Natural killer cell (primary cell): ENCODE results near the gene ROR1. TPM values are rescaled to one million over a fixed set of nuclear protein-coding genes. Genes with fewer than 3 reads are reported as not detected.

Experiments
- ATAC-seq, 3 donors: fragments of 150-1000 bp in 2 of 3; fragments of 200-7000 bp in 1 of 3; cut with Tn5 transposase; 1 replicate in 1 of 3; 2 replicates in 2 of 3; pipeline ENCODE4 v1.10.0; 2021; ENCODE audit warnings: mild to moderate bottlenecking in 2 of 3, moderate library complexity in 2 of 3
- DNase-seq, 2 donors: peaks; one replicate each; pipeline versions ENCODE4 v3.0.0 to v3.0.0-alpha.2; 2013 to 2021; ENCODE audit warnings: mixed read lengths in 1 of 2
- H3K27ac ChIP-seq: one replicate; pipeline ENCODE4 v1.5.1; 2013; ENCODE audit warnings: mild to moderate bottlenecking, low read length
- H3K27me3 ChIP-seq: one replicate; pipeline ENCODE4 v1.6.1; 2013; ENCODE audit warnings: low read length; ENCODE audit not compliant: control insufficient read depth, insufficient read depth
- H3K36me3 ChIP-seq: one replicate; pipeline ENCODE4 v1.6.1; 2013; ENCODE audit warnings: low read length; ENCODE audit not compliant: control insufficient read depth, insufficient read depth
- H3K4me1 ChIP-seq: one replicate; pipeline ENCODE4 v1.6.1; 2013; ENCODE audit warnings: low read length; ENCODE audit not compliant: control insufficient read depth, insufficient read depth
- H3K4me3 ChIP-seq: one replicate; pipeline ENCODE4 v1.5.1; 2013; ENCODE audit warnings: low read length
- H3K9me3 ChIP-seq: one replicate; pipeline ENCODE4 v1.6.1; 2013; ENCODE audit warnings: low read length; ENCODE audit not compliant: control insufficient read depth, insufficient read depth
- H3K27ac Mint-ChIP-seq, 2 donors: one replicate each; pipeline ENCODE4 v1.8.0; 2022; ENCODE audit warnings: mild to moderate bottlenecking in 2 of 2, mixed read lengths in 2 of 2, moderate library complexity in 1 of 2
- H3K27me3 Mint-ChIP-seq, 2 donors: one replicate each; pipeline ENCODE4 v1.8.0; 2022; ENCODE audit warnings: low read depth in 2 of 2, mixed read lengths in 2 of 2
- H3K36me3 Mint-ChIP-seq: one replicate; pipeline ENCODE4 v1.8.0; 2022; ENCODE audit warnings: mixed read lengths
- H3K4me1 Mint-ChIP-seq, 2 donors: one replicate each; pipeline ENCODE4 v1.8.0; 2022; ENCODE audit warnings: mixed read lengths in 2 of 2
- H3K4me3 Mint-ChIP-seq: one replicate; pipeline ENCODE4 v1.8.0; 2022; ENCODE audit warnings: mild to moderate bottlenecking, moderate library complexity, mixed read lengths
- H3K9me3 Mint-ChIP-seq, 2 donors: one replicate each; pipeline ENCODE4 v1.8.0; 2022; ENCODE audit warnings: mixed read lengths in 2 of 2
- CTCF ChIP-seq: fragments of 200-600 bp; IDR thresholded peaks from one replicate; pipeline ENCODE4 v1.8.0; 2022; ENCODE audit warnings: antibody characterized with exemption
- WGBS: methylation state at CpG from one replicate; pipeline ENCODE4 v1.1.7; 2013; ENCODE audit warnings: missing lambda C conversion rate; ENCODE audit not compliant: insufficient coverage; 5-methylcytosine and 5-hydroxymethylcytosine counted together
- intact Hi-C: fragments of 100-400 bp; cut with micrococcal nuclease; formaldehyde crosslinking; loops from one replicate; pipeline ENCODE4 v1.14.2; 2022
- total RNA-seq, 4 donors: library from RNA; stranded (reverse); fragments of 120-200 nt in 1 of 4; gene quantifications; one replicate each; pipeline versions ENCODE4 v1.2.3 to v1.2.4, GENCODE V29; 2013 to 2022

The ROR1 gene
- total RNA-seq, 3 donors from 2014 or later (not counting 1 experiment from before 2014, with no cell fraction given), result 0.05 to 0.35 (median 0.27) TPM

DNA sequence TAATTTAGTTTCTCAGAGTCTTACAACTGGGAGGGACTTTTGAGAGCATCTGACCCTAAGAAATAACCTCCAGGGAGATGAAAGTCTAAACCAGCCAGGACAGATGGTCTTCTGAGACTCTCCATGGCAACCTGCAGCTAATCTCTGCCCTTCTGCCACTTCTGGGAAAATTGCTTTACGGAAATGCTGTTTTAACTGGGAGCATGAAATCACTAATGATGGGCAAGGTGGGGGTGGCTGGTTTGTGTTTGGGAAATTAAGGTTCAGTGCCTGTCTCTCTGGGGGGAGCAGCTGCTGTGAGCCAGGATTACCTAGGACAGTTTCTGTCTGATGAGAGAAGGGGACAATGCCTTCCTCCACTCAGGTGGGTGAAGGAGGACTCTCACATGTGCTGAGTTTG lies 33.2 kb downstream of the ROR1 start:
- ATAC-seq, result no peak
- 100% methylated on average over 1 of the region's 1 CpG for WGBS
- intact Hi-C loops, result no loop called here
- no peak overlapping the region for H3K27ac Mint-ChIP-seq
- Histone ChIP-seq H3K36me3 (no peaks in the 10 kb centered on the region), H3K9me3 (no peaks in the 10 kb centered on the region), H3K4me1 (no peaks in the 10 kb centered on the region), H3K4me3 (no peak overlapping the region), H3K27me3 (no peaks in the 10 kb centered on the region), H3K27ac (no peak overlapping the region)
- peaks cover 8 to 37% of the 10 kb centered on the region in 2 donors for H3K27me3 Mint-ChIP-seq
- no peak overlapping the region for H3K4me3 Mint-ChIP-seq
- TF ChIP-seq CTCF, result no peak
- no peaks in the 10 kb centered on the region for H3K9me3 Mint-ChIP-seq
- no peaks in the 10 kb centered on the region for H3K4me1 Mint-ChIP-seq
- DNase-seq, result no peak
- no peaks in the 10 kb centered on the region for H3K36me3 Mint-ChIP-seq

DNA sequence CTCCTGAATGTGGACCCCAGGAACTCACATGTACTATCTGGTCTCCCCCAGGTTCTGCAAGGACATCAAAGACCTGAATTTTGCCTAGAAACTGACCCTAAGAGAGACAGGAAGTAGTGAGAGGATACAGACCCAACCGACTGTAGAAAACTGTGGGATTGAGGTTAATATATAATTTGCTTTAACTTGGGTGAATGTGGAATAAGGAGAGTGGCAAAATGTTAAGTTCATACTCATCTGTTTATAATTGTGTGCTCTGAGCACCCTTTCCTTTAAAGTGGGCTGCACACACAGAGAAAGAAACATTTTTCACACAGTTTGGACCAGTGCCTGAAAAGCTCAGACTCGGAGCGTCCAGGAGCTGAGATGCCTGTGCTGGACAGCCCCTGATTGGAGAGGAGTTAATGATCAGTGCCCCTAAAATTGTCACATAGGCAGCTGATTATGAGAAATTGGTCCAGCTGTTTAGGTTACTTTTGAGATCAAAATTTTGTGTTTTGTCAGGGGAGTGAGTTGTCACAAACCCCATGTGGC lies 37.2 kb downstream of the ROR1 start:
- no peaks in the 10 kb centered on the region for H3K4me1 Mint-ChIP-seq
- Histone ChIP-seq H3K4me3 (no peak overlapping the region), H3K27ac (no peak overlapping the region), H3K9me3 (no peaks in the 10 kb centered on the region), H3K27me3 (no peaks in the 10 kb centered on the region), H3K4me1 (no peaks in the 10 kb centered on the region), H3K36me3 (no peaks in the 10 kb centered on the region)
- H3K9me3 Mint-ChIP-seq, result no peaks in the 10 kb centered on the region
- DNase-seq, result no peak
- no peak for ATAC-seq
- intact Hi-C loops, result no loop called here
- no peak for TF ChIP-seq CTCF
- no peak overlapping the region for H3K4me3 Mint-ChIP-seq
- WGBS, result 76% methylated on average over 3 of the region's 3 CpGs
- H3K36me3 Mint-ChIP-seq, result no peaks in the 10 kb centered on the region
- H3K27me3 Mint-ChIP-seq, result peaks cover 11 to 37% of the 10 kb centered on the region in 2 donors
- H3K27ac Mint-ChIP-seq, result no peak overlapping the region

GRCh38 chr1:63812071-63812700 lies 38.4 kb downstream of the ROR1 start:
- intact Hi-C loops, result no loop called here
- no peak for ATAC-seq
- H3K9me3 Mint-ChIP-seq, result no peaks in the 10 kb centered on the region

More at GRCh38 chr1:63812071-63812700, 38.4 kb downstream of the ROR1 start:
- Mint-ChIP-seq H3K36me3 (no peaks in the 10 kb centered on the region), H3K27me3 (peaks cover 13 to 45% of the 10 kb centered on the region in 2 donors), H3K4me1 (no peaks in the 10 kb centered on the region), H3K27ac (no peak overlapping the region), H3K4me3 (no peak overlapping the region)
- Histone ChIP-seq H3K27me3 (no peaks in the 10 kb centered on the region), H3K9me3 (no peaks in the 10 kb centered on the region), H3K4me1 (no peaks in the 10 kb centered on the region), H3K4me3 (no peak overlapping the region), H3K27ac (no peak overlapping the region), H3K36me3 (no peaks in the 10 kb centered on the region)
- no peak for DNase-seq
- 86% methylated on average over 6 of the region's 6 CpGs for WGBS
- no peak for TF ChIP-seq CTCF
